HG03097 (cell line): ENCODE results near the gene ZNF48.
"Not testable (repeated sequence)": the region's sequence is repeated elsewhere in the genome, so short reads cannot be mapped to it uniquely, and the experiment has no call there.

Source experiments
- ATAC-seq: cut with Tn5 transposase; IDR thresholded peaks from one replicate; pipeline ENCODE4 v1.9.1; 2021; ENCODE audit not compliant: unreplicated experiment, low FRiP score

Gene ZNF48

GRCh38 chr16:30377050-30377811 lies 18.0 kb upstream of the ZNF48 start:
- no peak for ATAC-seq

- ATAC-seq: peak; percentile 18
These were observed 17.4 kb upstream of the ZNF48 start for GRCh38 chr16:30377812-30378235.

GRCh38 chr16:30378236-30379157 lies 16.7 kb upstream of the ZNF48 start:
- peak; percentile 75 for ATAC-seq

GRCh38 chr16:30379158-30379783 lies 15.9 kb upstream of the ZNF48 start:
- ATAC-seq: no peak

GRCh38 chr16:30380072-30380802 lies 15.0 kb upstream of the ZNF48 start:
- ATAC-seq: no peak

- ATAC-seq: no peak
These were observed 14.4 kb upstream of the ZNF48 start for GRCh38 chr16:30380803-30381208.

GRCh38 chr16:30381291-30382041 lies 13.8 kb upstream of the ZNF48 start:
- ATAC-seq: no peak

GRCh38 chr16:30382111-30382881 lies 12.9 kb upstream of the ZNF48 start, which contains the start of gene SEPTIN1:
SEPTIN1 (minus strand) TSS chr16:30382561; CDS start chr16:30382542, 19 bp downstream.
- ATAC-seq: no peak

GRCh38 chr16:30383521-30383920 lies 11.7 kb upstream of the ZNF48 start:
- ATAC-seq: no peak

- ATAC-seq: no peak
These were observed 547 bp upstream of the ZNF48 start for GRCh38 chr16:30394592-30395154.

- no peak for ATAC-seq
These were observed 869 bp downstream of the ZNF48 start for GRCh38 chr16:30395992-30396585.

GRCh38 chr16:30396627-30397026 lies 1.4 kb downstream of the ZNF48 start:
- not testable (repeated sequence) for ATAC-seq

- ATAC-seq: no peak
These were observed 1.8 kb downstream of the ZNF48 start for GRCh38 chr16:30397056-30397455.

- ATAC-seq: no peak
These were observed 2.8 kb downstream of the ZNF48 start for GRCh38 chr16:30397776-30398660.

GRCh38 chr16:30398661-30399434 lies 3.6 kb downstream of the ZNF48 start:
- no peak for ATAC-seq

GRCh38 chr16:30399435-30400186 lies 4.4 kb downstream of the ZNF48 start:
- ATAC-seq: no peak
